ENCODE data around the gene EPB41L2. TPM values are rescaled to one million over a fixed set of nuclear protein-coding genes. Genes with fewer than 3 reads are reported as not detected.

The EPB41L2 gene
- total RNA-seq, 4 donors from 2014 or later: 57.2 to 116 (median 85.2) TPM

- H3K4me1 ChIP-seq: peaks cover 0 to 29% (median 0%) of the 10 kb centered on the region in 3 donors
- ATAC-seq: peak; percentile 44
- no CpG with 5 or more reads among the region's 84 CpGs for WGBS, 2 donors (ENCODE audit: low coverage in 1 of 2)
These were observed 611 bp downstream of the EPB41L2 start for GRCh38 chr6:131062241-131063027.

GRCh38 chr6:131061751-131062119 lies 1.3 kb downstream of the EPB41L2 start:
- 15 to 25% methylated on average over 9 to 10 of the region's 10 CpGs for WGBS, 2 donors (ENCODE audit: low coverage in 1 of 2)
- Histone ChIP-seq H3K9me3 (peaks cover 0 to under 1% (median 0%) of the 10 kb centered on the region in 3 donors), H3K27ac (peak overlapping the region; percentile 11 to 90 (median 66)), H3K4me3 (peak overlapping the region; percentile 79 to 93), H3K4me1 (peaks cover 0 to 29% (median 0%) of the 10 kb centered on the region in 3 donors), H3K27me3 (no peaks in the 10 kb centered on the region), H3K36me3 (no peaks in the 10 kb centered on the region)
- ATAC-seq: no peak
- TF ChIP-seq EP300 (IDR thresholded peaks at IDR 0.05): no peak

More at GRCh38 chr6:131062241-131063027, 611 bp downstream of the EPB41L2 start:
- Histone ChIP-seq H3K9me3 (no peaks in the 10 kb centered on the region), H3K4me3 (peak overlapping the region; percentile 79 to 93), H3K27ac (peak overlapping the region; percentile 40 to 90 (median 85)), H3K36me3 (no peaks in the 10 kb centered on the region), H3K27me3 (no peaks in the 10 kb centered on the region)
- TF ChIP-seq POLR2A (IDR thresholded peaks at IDR 0.05): no peak
- no peak for TF ChIP-seq POLR2AphosphoS5 (IDR thresholded peaks at IDR 0.05)
- no peak for TF ChIP-seq CTCF (IDR thresholded peaks at IDR 0.05)
- TF ChIP-seq EP300 (IDR thresholded peaks at IDR 0.05): no peak

- TF ChIP-seq CTCF (IDR thresholded peaks at IDR 0.05): no peak
- TF ChIP-seq POLR2AphosphoS5 (IDR thresholded peaks at IDR 0.05): no peak
- peaks cover 0 to 6% (median 0%) of the 10 kb centered on the region in 3 donors for H3K9me3 ChIP-seq
- peak overlapping the region; percentile 79 to 93 for H3K4me3 ChIP-seq
- ATAC-seq: no peak
- no peaks in the 10 kb centered on the region for H3K36me3 ChIP-seq
- peak overlapping the region in 3 of 4 donors; percentile 49 to 90 (median 82) for H3K27ac ChIP-seq
- no peaks in the 10 kb centered on the region for H3K27me3 ChIP-seq
- H3K4me1 ChIP-seq: peaks cover 0 to 29% (median 0%) of the 10 kb centered on the region in 3 donors
- WGBS, 2 donors (ENCODE audit: low coverage in 1 of 2): 43 to 57% methylated on average over 5 to 9 of the region's 9 CpGs
These were observed 1.8 kb downstream of the EPB41L2 start for GRCh38 chr6:131061041-131061750.

GRCh38 chr6:131060311-131060710 lies 2.7 kb downstream of the EPB41L2 start:
- WGBS, 2 donors (ENCODE audit: low coverage in 1 of 2): 42 to 59% methylated on average over 3 of the region's 3 CpGs
- no peaks in the 10 kb centered on the region for H3K36me3 ChIP-seq
- H3K27me3 ChIP-seq: no peaks in the 10 kb centered on the region
- no peak for ATAC-seq
- TF ChIP-seq POLR2AphosphoS5 (IDR thresholded peaks at IDR 0.05) (no peak), EP300 (IDR thresholded peaks at IDR 0.05) (no peak), POLR2A (IDR thresholded peaks at IDR 0.05) (no peak), CTCF (IDR thresholded peaks at IDR 0.05) (no peak)
- H3K4me3 ChIP-seq: no peak overlapping the region
- peak overlapping the region in 1 of 4 donors; percentile 82 for H3K27ac ChIP-seq
- peaks cover 0 to 29% (median 0%) of the 10 kb centered on the region in 3 donors for H3K4me1 ChIP-seq
- H3K9me3 ChIP-seq: peaks cover 0 to 15% (median 0%) of the 10 kb centered on the region in 3 donors

- Histone ChIP-seq H3K4me3 (no peak overlapping the region), H3K4me1 (peaks cover 0 to 29% (median 0%) of the 10 kb centered on the region in 3 donors), H3K27ac (peak overlapping the region in 2 of 4 donors; percentile 9 to 33), H3K36me3 (no peaks in the 10 kb centered on the region), H3K27me3 (no peaks in the 10 kb centered on the region), H3K9me3 (peaks cover 0 to 23% (median 0%) of the 10 kb centered on the region in 3 donors)
- WGBS, 2 donors (ENCODE audit: low coverage in 1 of 2): 70 to 88% methylated on average over 2 to 3 of the region's 4 CpGs
- TF ChIP-seq EP300 (IDR thresholded peaks at IDR 0.05) (no peak), POLR2A (IDR thresholded peaks at IDR 0.05) (no peak), POLR2AphosphoS5 (IDR thresholded peaks at IDR 0.05) (no peak), CTCF (IDR thresholded peaks at IDR 0.05) (no peak)
- no peak for ATAC-seq
These were observed 3.6 kb downstream of the EPB41L2 start for GRCh38 chr6:131059486-131059885.
